ENCODE results near the gene LKAAEAR1.

DNA sequence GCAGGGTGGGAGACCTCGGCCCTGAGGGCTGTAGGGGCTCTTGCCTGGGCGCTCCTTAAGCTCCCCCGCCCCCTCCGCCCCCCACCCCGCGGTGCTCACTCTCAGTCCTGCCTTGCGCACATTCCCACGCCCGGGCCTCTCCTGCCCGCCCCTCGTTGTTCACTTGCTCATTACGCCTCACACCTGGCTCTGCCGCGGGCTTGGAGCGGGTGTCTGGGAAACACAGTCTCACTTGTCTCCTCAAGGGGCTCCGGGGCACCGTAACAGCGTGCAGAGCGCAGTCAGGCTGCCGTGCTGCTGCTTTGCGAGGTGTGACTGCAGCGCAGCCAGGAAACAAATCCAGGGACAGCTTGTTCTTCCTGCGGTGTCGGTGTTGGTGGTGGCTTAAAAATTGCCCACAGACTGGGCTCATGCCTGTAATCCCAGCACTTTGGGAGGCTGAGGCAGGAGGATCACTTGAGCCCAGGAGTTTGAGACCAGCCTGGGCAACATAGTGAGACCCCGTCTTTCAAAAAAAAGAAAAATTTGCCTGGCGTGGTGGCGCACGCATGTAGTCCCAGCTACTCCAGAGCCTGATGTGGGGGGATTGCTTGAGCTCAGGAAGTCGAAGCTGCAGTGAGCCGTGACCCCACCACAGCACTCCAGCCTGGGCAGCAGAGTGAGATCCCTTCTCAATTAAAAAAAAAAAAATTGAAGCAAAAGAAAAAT lies 18.6 kb upstream of the LKAAEAR1 start:
- TF ChIP-seq, protein P1, sequence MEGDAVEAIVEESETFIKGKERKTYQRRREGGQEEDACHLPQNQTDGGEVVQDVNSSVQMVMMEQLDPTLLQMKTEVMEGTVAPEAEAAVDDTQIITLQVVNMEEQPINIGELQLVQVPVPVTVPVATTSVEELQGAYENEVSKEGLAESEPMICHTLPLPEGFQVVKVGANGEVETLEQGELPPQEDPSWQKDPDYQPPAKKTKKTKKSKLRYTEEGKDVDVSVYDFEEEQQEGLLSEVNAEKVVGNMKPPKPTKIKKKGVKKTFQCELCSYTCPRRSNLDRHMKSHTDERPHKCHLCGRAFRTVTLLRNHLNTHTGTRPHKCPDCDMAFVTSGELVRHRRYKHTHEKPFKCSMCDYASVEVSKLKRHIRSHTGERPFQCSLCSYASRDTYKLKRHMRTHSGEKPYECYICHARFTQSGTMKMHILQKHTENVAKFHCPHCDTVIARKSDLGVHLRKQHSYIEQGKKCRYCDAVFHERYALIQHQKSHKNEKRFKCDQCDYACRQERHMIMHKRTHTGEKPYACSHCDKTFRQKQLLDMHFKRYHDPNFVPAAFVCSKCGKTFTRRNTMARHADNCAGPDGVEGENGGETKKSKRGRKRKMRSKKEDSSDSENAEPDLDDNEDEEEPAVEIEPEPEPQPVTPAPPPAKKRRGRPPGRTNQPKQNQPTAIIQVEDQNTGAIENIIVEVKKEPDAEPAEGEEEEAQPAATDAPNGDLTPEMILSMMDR (IDR thresholded peaks at IDR 0.05), result no peak
- TF ChIP-seq POLR2AphosphoS5 (IDR thresholded peaks at IDR 0.05) (no peak), POLR2A (IDR thresholded peaks at IDR 0.05) (no peak)

Data from breast epithelium (tissue), 3 donors.